Fibroblast of skin of right biceps (primary cell): Measurements from ENCODE around the gene RFXAP.

Experiments used
- DNase-seq: peaks from one replicate; pipeline ENCODE4 v3.0.0-alpha.2; 2013

The RFXAP gene

DNA sequence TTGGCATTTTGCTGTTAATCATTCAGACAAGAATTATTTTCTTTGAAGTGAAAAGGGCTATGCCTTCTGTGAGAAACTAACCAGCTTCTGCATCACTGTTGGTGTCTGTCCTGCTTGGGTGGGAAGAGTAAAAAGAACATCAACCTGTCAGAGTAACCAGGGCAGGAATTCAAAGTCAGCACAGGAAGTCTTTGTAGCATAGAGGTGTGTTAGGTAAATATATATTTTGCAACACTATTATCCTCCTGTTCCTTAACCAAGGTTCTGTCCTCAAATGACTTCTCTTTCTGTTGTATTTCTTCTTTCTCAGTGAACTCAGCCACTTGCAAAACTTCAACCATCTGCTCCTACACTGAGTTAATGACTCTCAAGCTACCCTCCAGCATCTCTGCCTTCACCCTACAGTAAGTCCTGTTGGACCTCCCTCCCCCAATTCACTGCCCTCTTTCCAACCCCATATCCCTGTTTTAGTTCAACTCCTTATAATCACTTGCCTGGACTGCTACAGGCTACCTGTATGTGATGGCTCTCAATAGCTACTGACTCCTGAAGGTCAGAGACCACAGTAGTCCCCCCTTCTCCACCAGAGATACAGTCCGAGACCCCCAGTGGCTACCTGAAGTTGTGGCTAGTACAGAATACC, 51.1 kb downstream of the RFXAP start:
- no peak for DNase-seq

DNA sequence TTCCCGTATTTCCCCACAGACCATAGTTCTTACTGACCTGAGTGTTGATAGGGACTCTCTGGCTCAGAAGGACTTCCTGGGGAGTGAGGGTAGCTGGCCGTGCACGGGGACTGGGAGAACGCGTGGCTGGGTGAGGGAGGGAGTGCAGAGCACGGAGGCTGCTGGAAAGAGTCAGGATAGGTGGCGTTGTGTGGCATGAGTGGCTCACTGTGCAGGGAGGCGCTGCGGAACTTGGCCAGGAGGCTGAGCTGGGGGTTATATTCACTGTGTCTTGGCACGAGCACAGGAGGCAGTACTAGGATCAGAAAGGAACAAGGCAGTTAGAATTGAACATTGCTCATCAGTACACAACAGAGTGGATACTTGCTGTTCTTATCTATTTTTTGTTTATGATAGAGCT, 53.6 kb downstream of the RFXAP start:
- DNase-seq = no peak

DNA sequence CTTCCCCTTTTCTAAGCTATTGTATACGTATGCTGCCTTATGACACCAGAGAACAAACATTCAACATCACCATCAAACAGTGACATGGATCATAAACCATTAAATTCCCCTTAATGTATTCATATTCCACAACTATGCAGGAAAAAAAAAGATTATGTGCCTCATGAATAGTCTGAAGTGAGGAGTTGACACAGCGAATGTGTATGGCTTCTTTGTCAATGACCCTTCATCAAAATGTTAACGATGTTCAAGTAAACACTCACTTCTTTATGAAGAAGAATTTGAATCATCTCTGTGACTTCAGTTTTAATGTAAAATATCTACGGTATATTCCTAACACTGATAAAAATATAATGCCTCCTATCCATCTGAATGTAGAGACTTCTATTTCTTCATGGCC, 56.4 kb downstream of the RFXAP start:
- DNase-seq = no peak

DNA sequence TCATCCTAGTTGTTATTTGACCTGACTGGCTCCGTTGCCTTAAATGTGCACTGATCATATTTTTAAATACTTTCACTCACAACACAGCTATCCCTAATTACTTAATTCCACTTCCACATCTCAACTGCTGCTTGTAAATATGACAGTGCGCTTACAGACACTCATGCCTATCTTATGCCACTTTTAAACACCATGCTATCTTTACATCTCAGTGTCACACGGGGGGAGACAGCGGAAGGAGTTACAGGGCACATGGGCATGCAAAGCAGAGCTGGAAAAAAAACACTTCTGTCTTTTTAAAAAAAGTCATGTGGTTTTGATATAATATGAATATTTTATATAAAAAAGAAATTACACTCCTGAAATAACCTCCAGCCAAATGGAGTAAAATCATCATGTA, 56.9 kb downstream of the RFXAP start:
- no peak for DNase-seq
